ELR (cell line): ENCODE data around the gene IPO11.
"Not testable (repeated sequence)": the region's sequence is repeated elsewhere in the genome, so short reads cannot be mapped to it uniquely, and the experiment has no call there.

Experiments
- DNase-seq: peaks from one replicate; pipeline ENCODE4 v3.0.0-alpha.2; 2015; ENCODE audit warnings: low read depth

The IPO11 gene

GRCh38 chr5:62514510-62515119 is 102.1 kb downstream of the IPO11 start:
- no peak for DNase-seq

GRCh38 chr5:62520812-62521211 is 108.2 kb downstream of the IPO11 start:
- not testable (repeated sequence) for DNase-seq

GRCh38 chr5:62521319-62521718 is 108.8 kb downstream of the IPO11 start:
- no peak for DNase-seq

- DNase-seq, result no peak
Measured at GRCh38 chr5:62522811-62523210, 110.2 kb downstream of the IPO11 start.

GRCh38 chr5:62533597-62533996 is 121.0 kb downstream of the IPO11 start:
- no peak for DNase-seq

- DNase-seq, result no peak
Measured at GRCh38 chr5:62534461-62535236, 122.1 kb downstream of the IPO11 start.

- no peak for DNase-seq
Measured at GRCh38 chr5:62536232-62536631, 123.7 kb downstream of the IPO11 start.

- DNase-seq, result no peak
Measured at GRCh38 chr5:62536783-62537182, 124.2 kb downstream of the IPO11 start.

- peak; percentile 91 for DNase-seq
Measured at GRCh38 chr5:62538017-62538942, 125.7 kb downstream of the IPO11 start.

- DNase-seq, result no peak
Measured at GRCh38 chr5:62542720-62543119, 130.2 kb downstream of the IPO11 start.

- no peak for DNase-seq
Measured at GRCh38 chr5:62547945-62548630, 135.5 kb downstream of the IPO11 start.

- no peak for DNase-seq
Measured at GRCh38 chr5:62550103-62550502, 137.5 kb downstream of the IPO11 start.

GRCh38 chr5:62555930-62556329 is 143.4 kb downstream of the IPO11 start:
- no peak for DNase-seq

GRCh38 chr5:62558941-62559340 is 146.4 kb downstream of the IPO11 start:
- DNase-seq, result no peak

GRCh38 chr5:62560786-62561185 is 148.2 kb downstream of the IPO11 start:
- no peak for DNase-seq

- no peak for DNase-seq
Measured at GRCh38 chr5:62561896-62562295, 149.3 kb downstream of the IPO11 start.

GRCh38 chr5:62562867-62563266 is 150.3 kb downstream of the IPO11 start:
- DNase-seq, result no peak

- no peak for DNase-seq
Measured at GRCh38 chr5:62564101-62564500, 151.5 kb downstream of the IPO11 start.

- not testable (repeated sequence) for DNase-seq
Measured at GRCh38 chr5:62565740-62566139, 153.2 kb downstream of the IPO11 start.

GRCh38 chr5:62568143-62568542 is 155.6 kb downstream of the IPO11 start:
- no peak for DNase-seq

GRCh38 chr5:62568800-62569432 is 156.4 kb downstream of the IPO11 start:
- DNase-seq, result no peak

GRCh38 chr5:62569470-62569869 is 156.9 kb downstream of the IPO11 start:
- DNase-seq, result no peak
